ENCODE results near the gene GABBR1.

The GABBR1 gene

DNA sequence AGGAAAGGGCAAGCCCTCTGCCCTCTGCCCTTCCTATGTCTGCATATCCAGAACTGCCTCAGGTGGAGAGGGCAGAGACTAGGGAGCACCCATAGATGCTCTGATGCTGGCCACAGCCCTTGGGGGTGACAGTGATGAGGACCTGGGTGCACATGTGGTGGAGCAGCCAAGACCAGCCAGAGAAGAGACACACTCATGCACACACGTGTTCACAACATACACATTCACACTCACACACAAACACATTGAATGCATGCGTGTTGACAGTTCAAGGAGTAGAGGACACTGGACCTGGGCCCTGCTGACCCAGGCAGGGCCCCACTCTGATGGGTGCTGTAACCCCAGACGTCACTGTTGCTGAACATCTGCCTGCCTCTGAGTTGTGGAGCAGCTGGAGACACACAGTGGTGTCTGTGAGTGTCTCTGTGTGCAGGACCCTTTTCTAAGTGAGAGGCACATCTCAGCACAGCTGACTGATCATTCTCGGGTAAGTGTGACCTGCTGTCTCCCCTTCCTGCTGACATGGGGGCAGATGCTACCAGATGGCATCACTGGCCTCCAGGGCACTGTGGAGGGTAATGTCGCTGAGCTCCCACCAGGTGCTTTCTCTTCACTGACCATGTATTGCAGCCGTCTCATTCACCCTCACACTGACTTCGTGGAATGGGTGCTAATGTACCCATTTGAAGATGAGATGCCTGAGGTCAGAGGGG, 115.1 kb downstream of the GABBR1 start:
- Histone ChIP-seq H3K79me2 (ENCODE audit: low read length) (no peaks in the 10 kb centered on the region), H2AFZ (ENCODE audit: low read depth, low read length) (no peak overlapping the region), H3K9me3 (ENCODE audit: insufficient read depth, low read length) (0 out of 2 replicates have a peak, but pooled peaks cover 3% of the 10 kb centered on the region), H3K4me2 (ENCODE audit: low read length) (no peak overlapping the region), H3K27me3 (ENCODE audit: low read depth, low read length) (no peaks in the 10 kb centered on the region), H3K27ac (ENCODE audit: low read length) (no peak overlapping the region), H3K36me3 (replicated peaks; ENCODE audit: low read depth, low read length) (no peaks in the 10 kb centered on the region), H3K4me3 (ENCODE audit: low read length) (no peak overlapping the region), H4K20me1 (ENCODE audit: insufficient read depth, low read length) (no peaks in the 10 kb centered on the region), H3K4me1 (ENCODE audit: low read length) (no peaks in the 10 kb centered on the region), H3K9ac (ENCODE audit: low read length) (no peak overlapping the region)
- TF ChIP-seq EZH2phosphoT487 (IDR thresholded peaks at IDR 0.05; ENCODE audit: low read depth): no peak
- TF ChIP-seq, protein P1, sequence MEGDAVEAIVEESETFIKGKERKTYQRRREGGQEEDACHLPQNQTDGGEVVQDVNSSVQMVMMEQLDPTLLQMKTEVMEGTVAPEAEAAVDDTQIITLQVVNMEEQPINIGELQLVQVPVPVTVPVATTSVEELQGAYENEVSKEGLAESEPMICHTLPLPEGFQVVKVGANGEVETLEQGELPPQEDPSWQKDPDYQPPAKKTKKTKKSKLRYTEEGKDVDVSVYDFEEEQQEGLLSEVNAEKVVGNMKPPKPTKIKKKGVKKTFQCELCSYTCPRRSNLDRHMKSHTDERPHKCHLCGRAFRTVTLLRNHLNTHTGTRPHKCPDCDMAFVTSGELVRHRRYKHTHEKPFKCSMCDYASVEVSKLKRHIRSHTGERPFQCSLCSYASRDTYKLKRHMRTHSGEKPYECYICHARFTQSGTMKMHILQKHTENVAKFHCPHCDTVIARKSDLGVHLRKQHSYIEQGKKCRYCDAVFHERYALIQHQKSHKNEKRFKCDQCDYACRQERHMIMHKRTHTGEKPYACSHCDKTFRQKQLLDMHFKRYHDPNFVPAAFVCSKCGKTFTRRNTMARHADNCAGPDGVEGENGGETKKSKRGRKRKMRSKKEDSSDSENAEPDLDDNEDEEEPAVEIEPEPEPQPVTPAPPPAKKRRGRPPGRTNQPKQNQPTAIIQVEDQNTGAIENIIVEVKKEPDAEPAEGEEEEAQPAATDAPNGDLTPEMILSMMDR (IDR thresholded peaks at IDR 0.05; ENCODE audit: low read depth, low read length): no peak

DNA sequence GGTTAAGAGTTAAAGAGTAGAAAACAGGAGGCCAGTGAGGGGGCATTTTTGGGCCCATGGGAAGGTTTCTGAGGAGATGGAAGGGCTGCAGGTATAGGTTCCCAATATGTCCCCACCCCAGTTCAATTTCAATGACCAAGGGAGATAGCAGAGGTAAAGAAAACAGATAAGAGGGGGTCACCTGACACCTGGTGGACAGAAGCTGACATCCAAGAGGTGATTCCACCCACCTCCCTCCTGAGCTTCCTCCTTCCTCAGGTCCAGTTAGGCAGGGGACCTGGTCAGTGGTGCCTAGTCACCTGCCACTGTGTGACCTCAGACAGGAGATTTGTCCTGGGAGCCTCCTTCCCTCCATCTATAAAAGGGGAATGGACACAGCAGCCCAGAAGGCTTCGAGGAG, 115.7 kb downstream of the GABBR1 start:
- Histone ChIP-seq H4K20me1 (ENCODE audit: insufficient read depth, low read length) (no peaks in the 10 kb centered on the region), H3K27ac (ENCODE audit: low read length) (no peak overlapping the region), H2AFZ (ENCODE audit: low read depth, low read length) (no peak overlapping the region), H3K9ac (ENCODE audit: low read length) (no peak overlapping the region), H3K4me3 (ENCODE audit: low read length) (no peak overlapping the region), H3K79me2 (ENCODE audit: low read length) (no peaks in the 10 kb centered on the region), H3K4me1 (ENCODE audit: low read length) (no peaks in the 10 kb centered on the region), H3K27me3 (ENCODE audit: low read depth, low read length) (no peaks in the 10 kb centered on the region), H3K9me3 (ENCODE audit: insufficient read depth, low read length) (no peaks in the 10 kb centered on the region), H3K4me2 (ENCODE audit: low read length) (no peak overlapping the region), H3K36me3 (replicated peaks; ENCODE audit: low read depth, low read length) (no peaks in the 10 kb centered on the region)
- TF ChIP-seq, protein P1 (IDR thresholded peaks at IDR 0.05; ENCODE audit: low read depth, low read length): no peak
- TF ChIP-seq EZH2phosphoT487 (IDR thresholded peaks at IDR 0.05; ENCODE audit: low read depth): no peak

- H3K4me2 ChIP-seq (ENCODE audit: low read length): no peak overlapping the region
- no peaks in the 10 kb centered on the region for H3K36me3 ChIP-seq (replicated peaks; ENCODE audit: low read depth, low read length)
- no peaks in the 10 kb centered on the region for H4K20me1 ChIP-seq (ENCODE audit: insufficient read depth, low read length)
- no peak overlapping the region for H3K9ac ChIP-seq (ENCODE audit: low read length)
- H3K4me3 ChIP-seq (ENCODE audit: low read length): no peak overlapping the region
- H3K4me1 ChIP-seq (ENCODE audit: low read length): no peaks in the 10 kb centered on the region
- no peak overlapping the region for H2AFZ ChIP-seq (ENCODE audit: low read depth, low read length)
- no peak overlapping the region for H3K27ac ChIP-seq (ENCODE audit: low read length)
- no peak for TF ChIP-seq EZH2phosphoT487 (IDR thresholded peaks at IDR 0.05; ENCODE audit: low read depth)
- TF ChIP-seq, protein P1 (IDR thresholded peaks at IDR 0.05; ENCODE audit: low read depth, low read length): no peak
- H3K27me3 ChIP-seq (ENCODE audit: low read depth, low read length): no peaks in the 10 kb centered on the region
- H3K79me2 ChIP-seq (ENCODE audit: low read length): no peaks in the 10 kb centered on the region
- H3K9me3 ChIP-seq (ENCODE audit: insufficient read depth, low read length): no peaks in the 10 kb centered on the region
Observed at GRCh38 chr6:29516108-29516507, 116.9 kb downstream of the GABBR1 start.

GRCh38 chr6:29510746-29511300, 122.2 kb downstream of the GABBR1 start:
- no peak overlapping the region; the same call in 1 of the 2 replicates for H2AFZ ChIP-seq (ENCODE audit: low read depth, low read length)
- no peak overlapping the region for H3K27ac ChIP-seq (ENCODE audit: low read length)
- H3K4me1 ChIP-seq (ENCODE audit: low read length): peaks cover 25% of the 10 kb centered on the region
- H4K20me1 ChIP-seq (ENCODE audit: insufficient read depth, low read length): peaks cover 3% of the 10 kb centered on the region; the same call in 1 of the 2 replicates
- no peak overlapping the region for H3K4me2 ChIP-seq (ENCODE audit: low read length)
- no peak overlapping the region for H3K4me3 ChIP-seq (ENCODE audit: low read length)
- no peaks in the 10 kb centered on the region for H3K79me2 ChIP-seq (ENCODE audit: low read length)
- no peaks in the 10 kb centered on the region for H3K27me3 ChIP-seq (ENCODE audit: low read depth, low read length)
- TF ChIP-seq, protein P1 (IDR thresholded peaks at IDR 0.05; ENCODE audit: low read depth, low read length): no peak
- no peak for TF ChIP-seq EZH2phosphoT487 (IDR thresholded peaks at IDR 0.05; ENCODE audit: low read depth)
- H3K9ac ChIP-seq (ENCODE audit: low read length): no peak overlapping the region
- no peaks in the 10 kb centered on the region for H3K9me3 ChIP-seq (ENCODE audit: insufficient read depth, low read length)
- no peaks in the 10 kb centered on the region for H3K36me3 ChIP-seq (replicated peaks; ENCODE audit: low read depth, low read length)
